ENCODE results near the gene CILP. TPM values are rescaled to one million over a fixed set of nuclear protein-coding genes. Genes with fewer than 3 reads are reported as not detected.
"Not testable (repeated sequence)": the region's sequence is repeated elsewhere in the genome, so short reads cannot be mapped to it uniquely, and the experiment has no call there.

The CILP gene
- total RNA-seq, 8 experiments from 2014 or later: 0.16 to 15.0 (median 0.39) TPM

GRCh38 chr15:65204236-65204930 lies 6.9 kb downstream of the CILP start:
- no peak for ATAC-seq (replicated peaks in 6 of 8)
- Histone ChIP-seq H3K27ac (no peak overlapping the region), H3K4me3 (no peak overlapping the region), H3K4me1 (replicated peaks in 1 of 2) (peaks cover 11 to 16% of the 10 kb centered on the region in 2 donors)
- WGBS, 10 experiments: 72 to 100% (median 82%) methylated on average over 1 to 3 of the region's 6 CpGs; no CpG with 5 or more reads in 5 of the 10 experiments
- in situ Hi-C loops (cut with MboI; ENCODE audit: low pct_unique_long_range_greater_than_20kb in 2 of 9, low sequenced_read_pairs in 9 of 9, unreplicated experiment in 9 of 9): no loop called here

- in situ Hi-C loops (cut with MboI; ENCODE audit: low pct_unique_long_range_greater_than_20kb in 2 of 9, low sequenced_read_pairs in 9 of 9, unreplicated experiment in 9 of 9): no loop called here
- H3K27ac ChIP-seq: no peak overlapping the region
- no peak overlapping the region for H3K4me3 ChIP-seq
- no peak for ATAC-seq (replicated peaks in 6 of 8)
- no peaks in the 10 kb centered on the region for H3K4me1 ChIP-seq (replicated peaks in 1 of 2)
- 33 to 88% (median 83%) methylated on average over 1 of the region's 1 CpG; no CpG with 5 or more reads in 7 of the 10 experiments for WGBS, 10 experiments
These were observed 9.4 kb downstream of the CILP start for GRCh38 chr15:65201918-65202317.

- H3K4me1 ChIP-seq (replicated peaks in 1 of 2): no peaks in the 10 kb centered on the region
- no peak overlapping the region for H3K27ac ChIP-seq
- no peak overlapping the region for H3K4me3 ChIP-seq
- no peak for ATAC-seq (replicated peaks in 6 of 8)
- 40 to 97% (median 90%) methylated on average over 1 to 11 of the region's 12 CpGs; no CpG with 5 or more reads in 3 of the 10 experiments for WGBS, 10 experiments
- in situ Hi-C loops (cut with MboI; ENCODE audit: low pct_unique_long_range_greater_than_20kb in 2 of 9, low sequenced_read_pairs in 9 of 9, unreplicated experiment in 9 of 9): loop anchor here in 8 of 9 experiments (10.0 to 25.0 kb wide), 4 partner anchors 66 to 189 kb away; partner anchors contain the start of genes PARP16 (in 4 of the 8), RNU5A-1 (in 4 of the 8) and IGDCC3 (in 3 of the 8)
These were observed 12.7 kb downstream of the CILP start for GRCh38 chr15:65198571-65198970.

GRCh38 chr15:65197337-65197645 lies 14.0 kb downstream of the CILP start:
- in situ Hi-C loops (cut with MboI; ENCODE audit: low pct_unique_long_range_greater_than_20kb in 2 of 9, low sequenced_read_pairs in 9 of 9, unreplicated experiment in 9 of 9): loop anchor here in 8 of 9 experiments (10.0 to 25.0 kb wide), 4 partner anchors 68 to 190 kb away; partner anchors contain the start of genes PARP16 (in 4 of the 8), RNU5A-1 (in 4 of the 8) and IGDCC3 (in 3 of the 8)
- Histone ChIP-seq H3K4me3 (no peak overlapping the region), H3K4me1 (replicated peaks in 1 of 2) (no peaks in the 10 kb centered on the region), H3K27ac (no peak overlapping the region)
- 33 to 100% (median 86%) methylated on average over 1 to 4 of the region's 8 CpGs; no CpG with 5 or more reads in 6 of the 10 experiments for WGBS, 10 experiments
- no peak for ATAC-seq (replicated peaks in 6 of 8)

- Histone ChIP-seq H3K27ac (no peak overlapping the region), H3K4me1 (replicated peaks in 1 of 2) (no peaks in the 10 kb centered on the region), H3K4me3 (no peak overlapping the region)
- 40 to 100% (median 86%) methylated on average over 1 to 14 of the region's 19 CpGs; no CpG with 5 or more reads in 1 of the 10 experiments for WGBS, 10 experiments
- in situ Hi-C loops (cut with MboI; ENCODE audit: low pct_unique_long_range_greater_than_20kb in 2 of 9, low sequenced_read_pairs in 9 of 9, unreplicated experiment in 9 of 9): loop anchor here in 8 of 9 experiments (10.0 to 25.0 kb wide), 4 partner anchors 68 to 191 kb away; partner anchors contain the start of genes PARP16 (in 4 of the 8), RNU5A-1 (in 4 of the 8) and IGDCC3 (in 3 of the 8)
- no peak for ATAC-seq (replicated peaks in 6 of 8)
These were observed 14.5 kb downstream of the CILP start for GRCh38 chr15:65196637-65197336.

GRCh38 chr15:65195548-65195923 lies 15.7 kb downstream of the CILP start:
- in situ Hi-C loops (cut with MboI; ENCODE audit: low pct_unique_long_range_greater_than_20kb in 2 of 9, low sequenced_read_pairs in 9 of 9, unreplicated experiment in 9 of 9): loop anchor here in 8 of 9 experiments (10.0 to 25.0 kb wide), 4 partner anchors 69 to 192 kb away; partner anchors contain the start of genes PARP16 (in 4 of the 8), RNU5A-1 (in 4 of the 8) and IGDCC3 (in 3 of the 8)

GRCh38 chr15:65194826-65195547 lies 16.3 kb downstream of the CILP start:
- in situ Hi-C loops (cut with MboI; ENCODE audit: low pct_unique_long_range_greater_than_20kb in 2 of 9, low sequenced_read_pairs in 9 of 9, unreplicated experiment in 9 of 9): loop anchor here in 8 of 9 experiments (10.0 to 25.0 kb wide), 4 partner anchors 70 to 192 kb away; partner anchors contain the start of genes PARP16 (in 4 of the 8), RNU5A-1 (in 4 of the 8) and IGDCC3 (in 3 of the 8)
- peak in 2 of 8 experiments; percentile 16 to 40 for ATAC-seq (replicated peaks in 6 of 8)
- Histone ChIP-seq H3K4me3 (no peak overlapping the region), H3K27ac (no peak overlapping the region), H3K4me1 (replicated peaks in 1 of 2) (no peaks in the 10 kb centered on the region)
- 0 to 57% (median 13%) methylated on average over 1 to 3 of the region's 7 CpGs; no CpG with 5 or more reads in 6 of the 10 experiments for WGBS, 10 experiments

More at GRCh38 chr15:65195548-65195923, 15.7 kb downstream of the CILP start:
- Histone ChIP-seq H3K4me1 (replicated peaks in 1 of 2) (no peaks in the 10 kb centered on the region), H3K27ac (no peak overlapping the region), H3K4me3 (no peak overlapping the region)
- no peak for ATAC-seq (replicated peaks in 6 of 8)
- WGBS, 10 experiments: 0 to 94% (median 66%) methylated on average over 1 to 5 of the region's 5 CpGs; no CpG with 5 or more reads in 2 of the 10 experiments

GRCh38 chr15:65192016-65192415 lies 19.3 kb downstream of the CILP start:
- in situ Hi-C loops (cut with MboI; ENCODE audit: low pct_unique_long_range_greater_than_20kb in 2 of 9, low sequenced_read_pairs in 9 of 9, unreplicated experiment in 9 of 9): loop anchor here in 8 of 9 experiments (10.0 to 25.0 kb wide), 4 partner anchors 73 to 195 kb away; partner anchors contain the start of genes PARP16 (in 4 of the 8), RNU5A-1 (in 4 of the 8) and IGDCC3 (in 3 of the 8)
- Histone ChIP-seq H3K4me1 (replicated peaks in 1 of 2) (peaks cover 0 to 5% of the 10 kb centered on the region in 2 donors), H3K27ac (no peak overlapping the region), H3K4me3 (no peak overlapping the region)
- peak in 2 of 8 experiments; percentile 27 to 36 for ATAC-seq (replicated peaks in 6 of 8)
- WGBS, 10 experiments: 63 to 100% (median 100%) methylated on average over 1 to 3 of the region's 5 CpGs; no CpG with 5 or more reads in 5 of the 10 experiments

- 0 to 20% (median 8%) methylated on average over 1 to 3 of the region's 3 CpGs; no CpG with 5 or more reads in 3 of the 10 experiments for WGBS, 10 experiments
- in situ Hi-C loops (cut with MboI; ENCODE audit: low pct_unique_long_range_greater_than_20kb in 2 of 9, low sequenced_read_pairs in 9 of 9, unreplicated experiment in 9 of 9): loop anchor here in 5 of 9 experiments (10.0 to 25.0 kb wide), 3 partner anchors 98 to 198 kb away; partner anchors contain the start of genes RNU5A-1 (in 5 of the 5), PARP16 (in 4 of the 5) and IGDCC3 (in 3 of the 5)
- Histone ChIP-seq H3K4me1 (replicated peaks in 1 of 2) (peaks cover 0 to 8% of the 10 kb centered on the region in 2 donors), H3K27ac (no peak overlapping the region), H3K4me3 (no peak overlapping the region)
- ATAC-seq (replicated peaks in 6 of 8): peak in 1 of 8 experiments; percentile 7
These were observed 22.1 kb downstream of the CILP start for GRCh38 chr15:65189102-65189740.

GRCh38 chr15:65188472-65188871 lies 22.8 kb downstream of the CILP start:
- ATAC-seq (replicated peaks in 6 of 8); H3K27ac ChIP-seq; H3K4me3 ChIP-seq; H3K4me1 ChIP-seq (replicated peaks in 1 of 2): not testable (repeated sequence)
- WGBS, 10 experiments: 52 to 100% (median 73%) methylated on average over 2 to 7 of the region's 9 CpGs; no CpG with 5 or more reads in 2 of the 10 experiments
- in situ Hi-C loops (cut with MboI; ENCODE audit: low pct_unique_long_range_greater_than_20kb in 2 of 9, low sequenced_read_pairs in 9 of 9, unreplicated experiment in 9 of 9): loop anchor here in 5 of 9 experiments (10.0 to 25.0 kb wide), 3 partner anchors 99 to 199 kb away; partner anchors contain the start of genes RNU5A-1 (in 5 of the 5), PARP16 (in 4 of the 5) and IGDCC3 (in 3 of the 5)

- peak within 1 kb of the TSS; percentile 91 for H3K27ac ChIP-seq
- peak within 1 kb of the TSS; percentile 63 to 89 (median 86) for H3K4me3 ChIP-seq
- ATAC-seq (replicated peaks in 6 of 8): peak; percentile 68 to 89 (median 86)
- H3K4me1 ChIP-seq (replicated peaks in 1 of 2): peaks cover 7 to 11% of the 10 kb centered on the region in 2 donors
- 0 to 10% (median 0%) methylated on average over 1 to 3 of the region's 70 CpGs; no CpG with 5 or more reads in 5 of the 10 experiments for WGBS, 10 experiments
- in situ Hi-C loops (cut with MboI; ENCODE audit: low pct_unique_long_range_greater_than_20kb in 2 of 9, low sequenced_read_pairs in 9 of 9, unreplicated experiment in 9 of 9): loop anchor here in 5 of 9 experiments (10.0 to 25.0 kb wide), 3 partner anchors 102 to 202 kb away; partner anchors contain the start of genes RNU5A-1 (in 5 of the 5), PARP16 (in 4 of the 5) and IGDCC3 (in 3 of the 5)
These were observed 26.2 kb downstream of the CILP start, which contains the start of gene CLPX for GRCh38 chr15:65184868-65185717. Gene CLPX (minus strand): TSS chr15:65185342. CDS start chr15:65185153, 189 bp downstream.
